ENCODE results near the gene ARL5A. TPM values are rescaled to one million over a fixed set of nuclear protein-coding genes. Genes with fewer than 3 reads are reported as not detected.

Gene ARL5A
- total RNA-seq, 1 donor from 2014 or later, result 42.2 TPM

DNA sequence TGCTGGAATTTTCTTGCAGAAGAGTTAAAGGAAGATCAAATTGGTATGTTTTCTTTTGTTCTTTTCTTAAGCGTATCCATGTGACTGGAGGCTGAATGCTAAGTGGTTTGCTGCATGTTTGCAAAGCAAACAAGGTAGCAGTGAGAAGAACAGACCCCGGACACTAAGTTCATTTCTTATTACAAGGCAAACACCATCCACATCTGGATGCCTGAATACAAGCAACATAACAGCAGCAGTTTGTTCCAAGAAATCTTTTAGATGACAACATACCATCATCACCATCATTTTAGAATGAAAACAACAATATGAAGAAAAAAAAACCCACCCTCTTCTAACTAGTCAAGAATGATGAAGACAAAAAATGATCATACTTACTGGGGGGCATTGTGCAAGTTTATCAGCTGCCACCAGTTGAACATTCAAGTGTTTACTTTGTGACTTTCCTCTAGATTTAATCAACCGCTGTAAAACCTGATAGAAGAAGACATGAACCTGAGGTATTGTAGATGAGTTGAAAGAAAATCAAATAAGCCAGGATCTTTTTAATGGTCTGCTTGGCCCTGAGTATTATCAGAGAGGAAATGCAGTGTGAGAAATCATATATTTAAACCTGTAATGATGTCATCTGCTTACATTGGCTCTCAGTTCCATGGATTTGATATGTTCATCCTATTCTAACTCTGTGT is 25.0 kb upstream of the ARL5A start:
- Mint-ChIP-seq H3K9me3 (ENCODE audit: unreplicated experiment) (no peaks in the 10 kb centered on the region), H3K27ac (ENCODE audit: unreplicated experiment) (no peak overlapping the region)

GRCh38 chr2:151852260-151853069 is 24.2 kb upstream of the ARL5A start:
- no peak for DNase-seq (ENCODE audit: low spot score)
- H3K27ac Mint-ChIP-seq (ENCODE audit: unreplicated experiment), result no peak overlapping the region
- H3K36me3 Mint-ChIP-seq (ENCODE audit: low read depth, unreplicated experiment), result no peaks in the 10 kb centered on the region
- H3K9me3 Mint-ChIP-seq (ENCODE audit: unreplicated experiment), result no peaks in the 10 kb centered on the region
- H3K4me3 Mint-ChIP-seq (ENCODE audit: unreplicated experiment), result no peak overlapping the region
- H3K27me3 Mint-ChIP-seq (ENCODE audit: unreplicated experiment), result no peaks in the 10 kb centered on the region
- no peaks in the 10 kb centered on the region for H3K4me1 Mint-ChIP-seq (ENCODE audit: unreplicated experiment)
- TF ChIP-seq CTCF (IDR thresholded peaks at IDR 0.05; ENCODE audit: unreplicated experiment), result no peak

More for the DNA sequence above, 25.0 kb upstream of the ARL5A start:
- no peak for DNase-seq (ENCODE audit: low spot score)
- no peak for TF ChIP-seq CTCF (IDR thresholded peaks at IDR 0.05; ENCODE audit: unreplicated experiment)
- Mint-ChIP-seq H3K36me3 (ENCODE audit: low read depth, unreplicated experiment) (no peaks in the 10 kb centered on the region), H3K4me1 (ENCODE audit: unreplicated experiment) (no peaks in the 10 kb centered on the region), H3K4me3 (ENCODE audit: unreplicated experiment) (no peak overlapping the region), H3K27me3 (ENCODE audit: unreplicated experiment) (no peaks in the 10 kb centered on the region)

- Mint-ChIP-seq H3K9me3 (ENCODE audit: unreplicated experiment) (no peaks in the 10 kb centered on the region), H3K4me3 (ENCODE audit: unreplicated experiment) (no peak overlapping the region), H3K4me1 (ENCODE audit: unreplicated experiment) (no peaks in the 10 kb centered on the region), H3K36me3 (ENCODE audit: low read depth, unreplicated experiment) (no peaks in the 10 kb centered on the region), H3K27ac (ENCODE audit: unreplicated experiment) (no peak overlapping the region), H3K27me3 (ENCODE audit: unreplicated experiment) (no peaks in the 10 kb centered on the region)
- DNase-seq (ENCODE audit: low spot score), result no peak
- no peak for TF ChIP-seq CTCF (IDR thresholded peaks at IDR 0.05; ENCODE audit: unreplicated experiment)
These were observed 23.5 kb upstream of the ARL5A start for GRCh38 chr2:151851761-151852160.

GRCh38 chr2:151849413-151850010 is 21.3 kb upstream of the ARL5A start:
- DNase-seq (ENCODE audit: low spot score), result no peak
- Mint-ChIP-seq H3K27me3 (ENCODE audit: unreplicated experiment) (peaks cover 1% of the 10 kb centered on the region), H3K9me3 (ENCODE audit: unreplicated experiment) (no peaks in the 10 kb centered on the region), H3K36me3 (ENCODE audit: low read depth, unreplicated experiment) (no peaks in the 10 kb centered on the region), H3K4me1 (ENCODE audit: unreplicated experiment) (peaks cover under 1% of the 10 kb centered on the region), H3K4me3 (ENCODE audit: unreplicated experiment) (no peak overlapping the region), H3K27ac (ENCODE audit: unreplicated experiment) (no peak overlapping the region)
- no peak for TF ChIP-seq CTCF (IDR thresholded peaks at IDR 0.05; ENCODE audit: unreplicated experiment)
